ENCODE measurements around the gene IDUA.

DNA sequence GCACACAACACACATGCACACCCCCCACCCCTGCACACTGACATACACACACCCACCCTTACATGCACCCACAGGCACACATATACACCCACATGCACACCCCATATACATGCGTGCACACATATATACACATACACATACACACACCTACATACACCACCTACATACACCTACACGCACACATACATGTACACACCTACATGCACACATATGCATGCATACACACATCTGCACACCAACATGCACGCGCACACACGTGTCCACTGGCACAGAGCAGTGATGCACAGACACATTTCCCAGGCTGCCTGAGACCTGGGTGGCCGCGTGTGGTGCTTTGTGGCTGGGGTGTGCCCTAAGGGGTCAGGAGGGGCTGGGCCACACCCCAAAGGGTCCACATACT lies 56.3 kb downstream of the IDUA start:
- TF ChIP-seq EZH2 (IDR thresholded peaks at IDR 0.05; ENCODE audit: insufficient read depth, poor library complexity, severe bottlenecking) (no peak), EZH2phosphoT487 (IDR thresholded peaks at IDR 0.05; ENCODE audit: insufficient read depth, low read depth) (no peak)
